Breast epithelium (tissue), 3 donors: ENCODE data around the gene PLGRKT.

Source experiments
- CTCF ChIP-seq, 3 donors: fragments of 450-650 bp; IDR thresholded peaks; one replicate each; pipeline ENCODE4 v1.5.1; 2016 to 2017; ENCODE audit warnings: antibody characterized with exemption in 3 of 3, mild to moderate bottlenecking in 3 of 3, moderate library complexity in 3 of 3
- POLR2A ChIP-seq: fragments of 450-650 bp; IDR thresholded peaks from one replicate; pipeline ENCODE4 v1.6.1; 2016; ENCODE audit warnings: antibody characterized with exemption, mild to moderate bottlenecking, moderate library complexity
- POLR2AphosphoS5 ChIP-seq, 3 donors: sonication (generic); formaldehyde crosslinking; IDR thresholded peaks; one replicate each; pipeline ENCODE4 v1.6.1; 2017; ENCODE audit warnings: antibody characterized with exemption in 3 of 3

DNA sequence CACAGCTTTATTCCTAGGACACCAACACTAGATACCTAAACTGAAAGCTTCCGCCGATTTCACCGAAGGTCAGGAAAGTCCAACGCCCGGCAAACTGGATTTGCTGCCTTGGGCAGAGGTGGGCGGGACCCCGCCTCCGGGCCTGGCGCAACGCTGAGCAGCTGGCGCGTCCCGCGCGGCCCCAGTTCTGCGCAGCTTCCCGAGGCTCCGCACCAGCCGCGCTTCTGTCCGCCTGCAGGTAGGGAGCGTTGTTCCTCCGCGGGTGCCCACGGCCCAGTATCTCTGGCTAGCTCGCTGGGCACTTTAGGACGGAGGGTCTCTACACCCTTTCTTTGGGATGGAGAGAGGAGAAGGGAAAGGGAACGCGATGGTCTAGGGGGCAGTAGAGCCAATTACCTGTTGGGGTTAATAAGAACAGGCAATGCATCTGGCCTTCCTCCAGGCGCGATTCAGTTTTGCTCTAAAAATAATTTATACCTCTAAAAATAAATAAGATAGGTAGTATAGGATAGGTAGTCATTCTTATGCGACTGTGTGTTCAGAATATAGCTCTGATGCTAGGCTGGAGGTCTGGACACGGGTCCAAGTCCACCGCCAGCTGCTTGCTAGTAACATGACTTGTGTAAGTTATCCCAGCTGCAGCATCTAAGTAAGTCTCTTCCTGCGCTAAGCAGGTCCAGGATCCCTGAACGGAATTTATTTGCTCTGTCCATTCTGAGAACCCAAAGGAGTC is 12.8 kb upstream of the PLGRKT start, which contains the start of gene CD274:
- TF ChIP-seq POLR2AphosphoS5 (IDR thresholded peaks at IDR 0.05) (peak; percentile 48 to 77 (median 66)), CTCF (IDR thresholded peaks at IDR 0.05) (peak; percentile 39 to 71 (median 69)), POLR2A (no peak)
